ENCODE data around the gene SLC6A5. TPM values are rescaled to one million over a fixed set of nuclear protein-coding genes. Genes with fewer than 3 reads are reported as not detected.

Gene SLC6A5
- total RNA-seq, 1 experiment from 2014 or later: not detected

DNA sequence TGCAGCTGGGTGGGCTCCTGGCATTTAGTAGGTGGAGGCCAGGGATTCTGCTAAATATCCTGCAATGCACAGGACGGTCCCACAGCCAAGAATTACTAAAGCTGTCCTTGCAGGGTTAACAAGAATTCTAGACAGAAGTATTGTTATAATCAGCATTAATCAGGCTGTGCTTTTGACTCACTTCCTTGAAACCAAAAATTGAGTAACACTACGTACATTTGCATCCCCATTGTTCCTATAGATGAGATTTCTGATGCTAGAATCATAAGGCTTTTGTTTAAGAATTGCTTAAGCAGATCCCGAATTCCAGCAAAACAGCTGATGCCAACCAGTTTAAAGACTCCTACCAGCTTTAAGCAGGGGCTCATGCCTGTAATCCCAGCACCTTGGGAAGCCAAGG, 11.4 kb downstream of the SLC6A5 start:
- TF ChIP-seq, protein P1, sequence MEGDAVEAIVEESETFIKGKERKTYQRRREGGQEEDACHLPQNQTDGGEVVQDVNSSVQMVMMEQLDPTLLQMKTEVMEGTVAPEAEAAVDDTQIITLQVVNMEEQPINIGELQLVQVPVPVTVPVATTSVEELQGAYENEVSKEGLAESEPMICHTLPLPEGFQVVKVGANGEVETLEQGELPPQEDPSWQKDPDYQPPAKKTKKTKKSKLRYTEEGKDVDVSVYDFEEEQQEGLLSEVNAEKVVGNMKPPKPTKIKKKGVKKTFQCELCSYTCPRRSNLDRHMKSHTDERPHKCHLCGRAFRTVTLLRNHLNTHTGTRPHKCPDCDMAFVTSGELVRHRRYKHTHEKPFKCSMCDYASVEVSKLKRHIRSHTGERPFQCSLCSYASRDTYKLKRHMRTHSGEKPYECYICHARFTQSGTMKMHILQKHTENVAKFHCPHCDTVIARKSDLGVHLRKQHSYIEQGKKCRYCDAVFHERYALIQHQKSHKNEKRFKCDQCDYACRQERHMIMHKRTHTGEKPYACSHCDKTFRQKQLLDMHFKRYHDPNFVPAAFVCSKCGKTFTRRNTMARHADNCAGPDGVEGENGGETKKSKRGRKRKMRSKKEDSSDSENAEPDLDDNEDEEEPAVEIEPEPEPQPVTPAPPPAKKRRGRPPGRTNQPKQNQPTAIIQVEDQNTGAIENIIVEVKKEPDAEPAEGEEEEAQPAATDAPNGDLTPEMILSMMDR (conservative IDR thresholded peaks at IDR 0.05): no peak
- WGBS (ENCODE audit: extremely low coverage, insufficient read length, low lambda C conversion rate): no CpG with 5 or more reads among the region's 3 CpGs
- Histone ChIP-seq H2AK5ac (ENCODE audit: insufficient read length, low read length) (no peak overlapping the region), H3K23ac (ENCODE audit: insufficient read length, low read depth, low read length) (no peak overlapping the region), H3T11ph (ENCODE audit: low read length) (no peak overlapping the region), H3K27ac (ENCODE audit: insufficient read length, low read depth, low read length) (no peak overlapping the region), H4K5ac (ENCODE audit: insufficient read length, low read depth, low read length) (no peak overlapping the region), H4K91ac (ENCODE audit: insufficient read length, low read depth, low read length) (no peak overlapping the region), H2BK120ac (ENCODE audit: low read depth, low read length, poor library complexity, severe bottlenecking) (no peak overlapping the region), H4K8ac (replicated peaks; ENCODE audit: insufficient read length, low read depth, low read length) (no peak overlapping the region), H3K18ac (ENCODE audit: insufficient read length, low read depth, low read length) (no peak overlapping the region), H2AFZ (ENCODE audit: low read length) (no peak overlapping the region), H3K4me2 (ENCODE audit: insufficient read depth, insufficient read length, low read length) (no peak overlapping the region), H3K56ac (ENCODE audit: insufficient read length, low read depth, low read length) (no peak overlapping the region), H3K27me3 (ENCODE audit: insufficient read depth, low read length) (no peaks in the 10 kb centered on the region; the same call in 1 of the 2 replicates), H3K79me1 (ENCODE audit: insufficient read depth, low read depth, low read length, poor library complexity, severe bottlenecking) (no peaks in the 10 kb centered on the region), H2BK20ac (ENCODE audit: low read depth, low read length, poor library complexity, severe bottlenecking) (no peak overlapping the region), H2BK5ac (ENCODE audit: insufficient read length, low read length) (no peak overlapping the region), H3K9me3 (ENCODE audit: control insufficient read depth, low read depth, low read length) (no peaks in the 10 kb centered on the region), H3K14ac (ENCODE audit: insufficient read depth, low read length) (no peak overlapping the region), H3K23me2 (ENCODE audit: insufficient read length, low read depth, low read length, poor library complexity, severe bottlenecking) (no peaks in the 10 kb centered on the region), H3K4me1 (ENCODE audit: insufficient read depth, low read length) (peaks cover 9% of the 10 kb centered on the region; the same call in 1 of the 2 replicates), H3K79me2 (ENCODE audit: insufficient read depth, low read length) (no peaks in the 10 kb centered on the region), H4K20me1 (ENCODE audit: control insufficient read depth, insufficient read depth, insufficient read length) (no peaks in the 10 kb centered on the region), H2BK12ac (ENCODE audit: insufficient read length, low read depth, low read length) (no peak overlapping the region), H3K9ac (ENCODE audit: extremely low read depth, insufficient read length, low read length) (no peak overlapping the region), H2BK15ac (ENCODE audit: low read depth, low read length) (no peak overlapping the region), H3K4ac (ENCODE audit: low read depth, low read length) (no peak overlapping the region)
- H3K27me3 Mint-ChIP-seq (ENCODE audit: low read depth): peaks cover 39% of the 10 kb centered on the region
- peaks cover 11 to 17% of the 10 kb centered on the region in 2 experiments for H3K4me1 Mint-ChIP-seq
- H3K36me3 Mint-ChIP-seq (ENCODE audit: insufficient read depth in 1 of 3, low read depth in 3 of 3): no peaks in the 10 kb centered on the region
- no peak overlapping the region for H3K27ac Mint-ChIP-seq
- no peak for DNase-seq
- no peak overlapping the region for H3K4me3 Mint-ChIP-seq
- H3K9me3 Mint-ChIP-seq: no peaks in the 10 kb centered on the region

All from H9 (cell line).